SK-N-DZ (cell line): ENCODE data around the gene FANCI.
"Not testable (repeated sequence)": the region's sequence is repeated elsewhere in the genome, so short reads cannot be mapped to it uniquely, and the experiment has no call there.

ENCODE experiments used
- DNase-seq: peaks from one replicate; pipeline ENCODE4 v3.0.0-alpha.2; 2015; ENCODE audit warnings: low spot score

Gene FANCI

DNA sequence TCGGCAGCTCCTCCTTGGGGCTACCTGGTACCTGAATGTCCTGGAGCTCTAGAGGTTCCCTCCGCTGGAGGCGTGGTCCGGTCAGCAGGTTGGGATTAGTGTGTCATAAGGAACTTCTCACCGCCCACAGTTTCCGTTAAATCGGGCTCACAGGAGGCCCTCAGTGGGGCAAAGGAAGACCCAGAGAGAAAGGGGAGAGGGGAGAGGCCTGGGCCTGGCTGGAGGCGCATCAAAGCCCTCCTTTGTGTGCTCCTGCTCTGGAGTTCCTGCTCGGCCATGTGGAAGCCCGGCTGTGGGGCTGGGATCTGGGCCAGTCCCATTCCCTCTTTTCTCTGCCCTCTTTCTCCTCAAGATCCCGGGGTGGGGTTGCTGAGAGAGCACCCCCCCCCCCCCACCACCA lies 22.2 kb upstream of the FANCI start, which contains the start of gene RLBP1:
Gene RLBP1 (minus strand): TSS at position 37 of the 400 bp plus-strand sequence. CDS start 2,604 bp downstream, outside the sequence.
- no peak for DNase-seq

DNA sequence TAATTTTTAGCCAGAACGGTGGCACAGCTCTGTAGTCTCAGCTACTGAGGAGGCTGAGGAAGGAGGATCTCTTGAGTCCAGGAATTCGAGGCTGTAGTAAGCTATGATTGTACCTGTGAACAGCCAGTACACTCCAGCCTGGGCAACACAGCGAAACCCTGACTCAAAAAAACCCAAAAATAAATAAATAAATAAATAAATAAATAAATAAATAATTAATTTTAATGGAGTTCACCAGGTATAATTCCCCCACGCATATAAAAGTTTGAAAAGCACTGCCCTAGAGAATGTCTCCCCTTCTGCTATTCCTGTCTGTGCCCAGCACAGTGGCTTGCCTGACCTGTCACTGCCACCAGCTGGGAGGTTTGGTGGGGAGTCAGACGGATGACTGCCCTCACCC lies 18.2 kb upstream of the FANCI start:
- no peak for DNase-seq

DNA sequence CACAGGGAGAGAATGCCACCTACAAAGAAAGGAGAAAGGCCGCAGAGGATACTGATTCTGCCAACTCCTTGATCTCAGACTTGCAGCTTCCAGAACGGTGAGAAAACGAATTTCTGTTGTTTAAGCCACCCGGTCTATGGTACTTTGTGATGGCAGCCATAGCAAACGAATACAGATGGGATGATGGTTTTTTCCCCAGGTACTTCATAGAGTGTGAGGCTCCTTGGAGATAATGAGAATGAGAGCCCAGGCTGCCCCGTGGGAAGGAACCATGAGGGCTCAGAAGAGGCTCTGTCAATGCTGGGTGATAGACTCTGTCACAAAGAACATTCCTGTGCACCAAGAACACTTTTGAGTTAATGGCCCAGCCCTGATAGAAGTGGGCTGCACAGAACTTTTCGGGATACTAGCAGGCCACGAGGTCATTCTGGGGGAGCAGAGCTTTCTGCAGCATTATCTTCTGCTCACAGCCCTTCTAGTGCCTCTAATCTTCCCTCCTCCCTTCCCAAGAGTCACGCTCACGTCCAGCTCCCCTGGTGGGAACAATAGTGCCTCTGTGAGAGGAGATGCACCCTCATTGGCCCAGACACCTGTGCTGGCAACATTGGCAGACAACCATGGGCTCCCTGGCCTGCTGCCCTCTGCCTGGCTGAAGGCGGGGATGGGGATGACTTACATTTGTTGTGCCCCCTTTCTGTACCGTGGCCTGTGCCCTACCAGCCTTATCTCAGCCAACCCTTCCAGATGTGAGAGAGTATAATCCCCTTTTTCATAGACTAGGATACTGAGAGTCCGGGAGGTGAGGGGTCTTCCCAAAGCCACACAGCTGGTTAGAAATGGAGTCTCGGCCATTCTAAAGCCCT lies 17.2 kb upstream of the FANCI start:
- no peak for DNase-seq

DNA sequence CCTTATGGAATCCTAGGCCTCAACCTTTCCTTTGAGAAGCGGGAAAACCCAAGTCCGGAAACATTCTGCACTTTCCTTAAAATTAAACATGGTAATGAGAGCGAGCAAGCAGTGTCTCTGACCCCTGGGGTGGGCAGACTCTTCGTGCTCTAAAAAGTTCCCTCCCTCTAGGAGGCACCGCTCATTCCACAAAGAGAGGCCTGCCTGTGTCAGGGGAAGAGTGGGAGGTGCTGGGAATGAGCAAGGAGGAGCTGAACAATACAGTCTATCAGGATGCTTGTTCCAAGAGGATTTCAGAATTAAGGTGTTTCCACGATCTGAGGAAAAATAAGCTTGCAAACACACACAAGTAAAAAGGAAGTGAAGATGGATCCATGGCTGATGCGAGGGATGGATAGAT lies 16.4 kb upstream of the FANCI start:
- DNase-seq, result no peak

DNA sequence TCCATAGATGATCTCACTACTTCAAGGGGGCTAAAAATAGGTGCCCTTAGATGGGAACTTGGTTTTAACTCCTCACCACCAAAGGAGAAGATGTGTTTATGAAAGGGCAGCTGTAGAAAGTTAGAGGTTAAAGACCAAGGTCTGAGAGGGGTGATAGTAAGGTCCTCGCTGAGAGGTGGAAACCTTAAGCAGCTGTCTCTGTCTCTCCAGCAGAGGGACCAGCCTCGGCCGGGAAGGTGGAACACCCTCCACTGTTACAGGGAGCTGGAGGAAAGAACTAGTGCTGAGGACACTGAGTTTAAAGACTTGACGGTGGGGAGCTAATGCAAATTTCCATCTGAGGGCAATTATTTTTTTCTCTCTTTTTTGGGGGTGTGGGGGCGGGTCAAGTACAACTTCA lies 13.5 kb upstream of the FANCI start:
- no peak for DNase-seq

DNA sequence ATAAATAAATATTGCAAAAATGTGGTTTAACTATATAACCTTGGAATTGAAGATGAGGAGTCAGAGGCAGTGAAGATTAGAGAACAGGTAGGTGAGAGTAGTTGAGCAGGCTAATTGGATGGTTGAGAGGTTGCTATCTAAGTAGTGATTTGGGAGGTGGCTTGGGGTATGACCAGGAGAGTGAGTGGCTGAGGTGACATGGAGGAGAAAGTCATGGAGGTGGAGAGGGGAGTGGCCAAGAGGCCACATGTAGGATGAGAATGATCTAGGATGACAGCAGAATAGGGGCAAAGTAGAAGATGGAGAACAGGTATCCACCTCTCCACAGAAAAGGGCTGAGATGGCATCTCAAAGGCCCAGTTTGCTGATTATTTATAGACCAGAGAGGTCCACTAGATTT lies 11.9 kb upstream of the FANCI start:
- no peak for DNase-seq

DNA sequence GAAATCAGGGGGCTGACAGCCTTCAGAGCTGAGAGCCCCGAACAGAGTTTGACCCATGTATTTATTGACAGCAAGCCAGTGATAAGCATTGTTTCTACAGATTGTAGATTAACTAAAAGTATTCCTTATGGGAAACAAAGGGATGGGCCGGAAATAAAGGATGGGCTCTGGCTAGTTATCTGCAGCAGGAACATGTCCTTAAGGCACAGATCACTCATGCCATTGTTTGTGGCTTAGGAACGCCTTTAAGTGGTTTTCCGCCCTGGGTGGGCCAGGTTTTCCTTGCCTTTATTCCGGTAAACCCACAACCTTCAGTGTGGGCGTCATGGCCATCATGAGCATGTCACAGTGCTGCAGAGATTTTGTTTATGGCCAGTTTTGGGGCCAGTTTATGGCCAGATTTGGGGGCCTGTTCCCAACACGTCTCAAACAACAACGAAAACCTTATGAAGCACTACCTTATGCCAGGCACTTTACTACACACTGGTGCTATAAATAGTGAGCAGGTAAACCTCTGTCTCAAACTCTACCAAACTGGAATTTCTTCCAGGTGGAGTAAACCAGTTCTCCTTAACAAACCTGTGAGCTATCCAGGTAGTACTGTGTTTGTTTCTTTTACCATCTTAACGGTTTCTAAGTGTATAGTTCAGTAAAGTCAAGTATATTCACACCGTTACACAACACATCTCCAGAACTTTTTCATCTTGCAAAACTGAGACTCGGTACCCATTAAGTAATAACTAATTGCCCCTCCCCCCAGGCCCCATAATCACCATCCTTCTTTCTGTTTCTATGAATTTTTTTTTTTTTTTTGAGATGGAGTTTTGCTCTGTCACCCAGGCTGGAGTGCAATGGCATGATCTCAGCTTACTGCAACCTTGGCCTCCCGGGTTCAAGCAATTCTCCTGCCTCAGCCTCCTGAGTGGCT lies 3.6 kb upstream of the FANCI start:
- not testable (repeated sequence) for DNase-seq

DNA sequence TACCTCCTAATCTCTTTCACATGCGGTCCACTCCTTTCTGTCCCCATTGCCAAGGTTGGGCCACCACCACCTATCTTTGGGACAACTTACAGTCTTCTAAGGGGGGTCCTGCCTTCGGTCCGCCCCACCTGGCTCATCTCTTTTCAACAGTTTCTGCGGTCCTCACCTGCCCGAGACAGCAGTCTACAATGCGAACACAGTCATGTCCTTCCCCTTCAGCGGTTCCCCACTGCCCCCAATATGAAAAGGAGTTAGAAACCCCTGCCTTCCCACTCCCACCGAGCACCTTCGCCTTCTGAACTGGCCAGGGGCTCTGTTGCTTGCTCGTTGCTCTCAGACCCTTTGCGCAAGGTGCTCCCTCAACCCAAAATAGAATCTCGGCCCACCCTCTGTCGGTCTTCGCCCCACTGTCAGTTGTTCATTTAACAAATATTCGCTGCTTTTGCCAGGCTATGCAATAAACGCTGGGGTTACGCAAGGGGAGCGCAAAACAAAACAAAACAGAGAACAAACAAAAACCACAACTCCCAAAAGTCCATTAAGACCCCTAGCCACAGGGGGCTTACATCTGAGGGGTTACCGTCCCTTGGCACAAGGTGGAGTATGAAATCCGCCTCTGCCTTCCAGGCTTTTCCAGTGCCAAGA lies 611 bp upstream of the FANCI start:
- DNase-seq, result no peak

DNA sequence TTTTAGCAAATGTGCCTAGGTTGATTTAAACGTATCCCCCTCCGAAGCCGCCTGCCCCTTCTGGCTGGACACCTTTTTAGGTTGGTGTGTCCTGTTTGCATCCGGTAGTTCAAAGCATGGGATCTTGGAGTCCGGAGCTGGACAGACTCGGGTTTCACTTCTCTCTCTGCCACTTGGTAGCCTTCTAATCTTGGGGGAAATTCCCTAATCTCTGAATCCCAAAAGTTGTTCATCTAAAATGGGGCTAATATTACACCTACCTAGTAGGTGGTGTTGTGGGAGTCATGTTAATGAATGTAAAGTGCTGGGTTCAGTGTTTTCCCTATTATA lies 760 bp downstream of the FANCI start:
- no peak for DNase-seq

DNA sequence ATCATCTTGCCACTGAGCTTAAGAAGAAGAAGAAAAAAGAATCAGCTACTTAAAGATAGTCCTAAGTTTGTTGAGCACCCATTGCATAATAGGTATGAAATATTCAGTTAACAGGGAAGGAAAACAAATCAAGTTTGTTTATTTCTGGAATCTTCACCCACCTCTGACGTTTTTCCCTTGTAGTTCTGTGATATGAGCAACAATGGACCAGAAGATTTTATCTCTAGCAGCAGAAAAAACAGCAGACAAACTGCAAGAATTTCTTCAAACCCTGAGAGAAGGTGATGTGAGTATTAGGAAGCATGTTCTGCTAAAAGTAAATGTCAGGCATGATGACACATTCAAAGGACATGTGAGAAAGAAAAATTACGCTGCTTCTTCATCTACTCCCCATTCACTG lies 3.7 kb downstream of the FANCI start:
- DNase-seq, result no peak

DNA sequence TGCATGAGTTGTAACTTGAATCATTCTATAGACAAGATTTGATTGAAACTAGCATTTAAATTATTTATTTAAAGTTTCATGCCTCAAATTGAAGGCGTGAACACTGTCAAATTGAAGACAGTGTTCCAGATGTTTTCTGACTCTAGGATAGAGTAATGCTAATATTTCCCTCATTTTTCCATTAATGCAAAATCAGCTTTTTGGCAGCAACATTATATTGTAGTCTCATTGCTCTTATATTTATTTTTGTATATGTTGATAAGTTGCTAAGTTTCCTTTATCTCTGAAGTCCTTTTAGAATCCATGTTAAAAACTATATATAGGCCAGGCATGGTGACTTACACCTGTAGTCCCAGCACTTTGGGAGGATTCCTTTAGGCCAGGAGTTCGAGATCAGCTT lies 4.8 kb downstream of the FANCI start:
- DNase-seq, result no peak

DNA sequence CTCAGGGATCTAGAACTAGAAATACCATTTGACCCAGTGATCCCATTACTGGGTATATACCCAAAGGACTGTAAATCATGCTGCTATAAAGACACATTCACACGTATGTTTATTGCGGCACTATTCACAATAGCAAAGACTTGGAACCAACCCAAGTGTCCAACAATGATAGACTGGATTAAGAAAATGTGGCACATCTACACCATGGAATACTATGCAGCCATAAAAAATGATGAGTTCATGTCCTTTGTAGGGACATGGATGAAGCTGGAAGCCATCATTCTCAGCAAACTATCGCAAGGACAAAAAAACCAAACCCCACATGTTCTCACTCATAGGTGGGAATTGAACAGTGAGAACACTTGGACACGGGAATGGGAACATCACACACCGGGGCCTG lies 6.4 kb downstream of the FANCI start:
- DNase-seq, result not testable (repeated sequence)

DNA sequence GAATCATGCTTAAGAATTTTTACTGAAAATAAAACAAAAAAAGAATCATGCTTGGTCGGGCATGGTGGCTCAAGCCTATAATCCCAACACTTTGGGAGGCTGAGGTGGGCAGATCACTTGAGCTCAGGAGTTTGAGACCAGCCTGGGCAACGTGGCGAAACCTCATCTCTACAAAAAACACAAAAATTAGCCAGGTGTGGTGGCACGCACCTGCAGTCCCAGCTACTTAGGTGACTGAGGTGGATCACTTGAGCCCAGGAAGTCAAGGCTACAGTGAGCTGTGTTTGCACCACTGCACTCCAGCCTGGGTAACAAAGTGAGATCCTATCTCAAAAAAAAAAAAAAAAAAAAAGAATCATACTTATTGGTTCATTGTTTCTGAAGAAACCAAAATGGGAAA lies 33.5 kb downstream of the FANCI start:
- not testable (repeated sequence) for DNase-seq

DNA sequence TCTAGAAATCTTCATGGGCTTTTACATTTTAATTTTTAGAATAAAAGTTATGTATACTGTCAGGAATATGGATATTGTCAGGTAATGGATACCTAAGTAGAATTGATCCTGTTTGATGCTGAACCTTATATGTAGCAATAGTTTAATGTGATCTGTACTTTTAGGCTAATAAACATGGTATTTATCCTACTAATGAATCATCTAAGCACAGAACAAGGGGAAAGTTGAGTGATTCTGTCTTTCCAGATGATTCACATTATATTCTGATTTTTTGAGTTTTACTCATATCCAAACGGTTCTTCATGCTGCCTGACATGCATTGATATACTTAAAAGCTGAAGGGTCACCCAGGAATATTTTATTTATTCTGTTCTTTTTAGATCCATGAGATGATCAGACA lies 34.5 kb downstream of the FANCI start:
- DNase-seq, result no peak

DNA sequence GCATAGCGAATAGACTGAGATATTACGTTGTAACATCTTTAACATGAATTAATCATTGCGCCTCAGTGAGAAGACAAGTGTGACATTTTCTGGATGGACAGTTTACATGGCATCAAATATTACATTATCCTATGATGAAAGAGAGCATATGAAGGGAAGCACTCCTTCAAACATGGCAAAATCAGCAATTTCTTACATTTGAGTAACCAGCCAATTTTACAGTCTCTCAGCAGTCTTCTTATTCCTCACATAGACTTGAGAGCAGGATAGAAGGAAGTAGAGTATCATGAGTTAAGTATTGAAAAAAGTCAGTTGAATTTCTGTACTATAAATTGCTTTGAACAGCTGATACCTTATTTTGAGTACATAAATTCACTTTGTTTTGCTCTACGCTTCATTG lies 38.9 kb downstream of the FANCI start:
- no peak for DNase-seq

DNA sequence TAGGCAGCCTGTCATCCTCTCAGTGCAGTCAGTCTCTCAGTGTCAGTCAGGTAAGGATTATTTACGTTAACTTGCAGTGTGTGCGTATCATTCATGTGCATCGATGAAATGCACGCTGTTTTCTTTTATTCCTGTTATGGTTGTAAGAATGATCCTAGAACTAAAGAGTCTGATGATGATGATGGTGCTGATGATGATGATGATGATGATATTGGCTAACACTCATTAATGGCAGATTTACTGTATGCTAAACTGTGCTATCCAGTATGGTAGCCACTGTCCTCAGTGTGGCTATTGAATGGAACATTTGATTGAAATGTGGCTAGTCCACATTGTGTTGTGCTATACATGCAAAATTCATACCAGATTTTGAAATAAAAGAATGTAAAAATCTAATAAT lies 39.4 kb downstream of the FANCI start:
- DNase-seq, result no peak

DNA sequence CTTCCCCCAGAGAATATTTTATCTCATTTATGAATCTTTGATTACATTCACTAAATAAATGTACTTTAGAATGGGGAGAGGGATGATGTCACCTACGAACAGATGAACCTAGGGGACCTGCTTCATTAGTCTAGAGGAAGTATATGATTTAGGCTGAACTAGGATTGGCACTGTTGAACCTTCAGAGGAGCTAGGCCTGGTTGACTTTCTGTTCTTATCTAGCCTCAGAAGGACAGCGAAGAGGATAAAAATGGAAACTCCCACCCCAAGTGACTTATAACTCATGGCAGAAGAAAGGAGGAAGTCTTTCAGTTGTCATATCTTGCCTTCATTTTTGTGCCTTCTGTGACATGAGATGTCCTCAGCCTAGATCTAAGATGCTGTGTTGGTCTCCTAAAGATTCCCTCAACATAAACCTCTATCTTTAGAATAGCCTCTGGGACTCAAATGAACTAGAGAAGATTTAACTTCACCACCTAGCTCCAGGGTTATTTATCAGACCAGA lies 48.2 kb downstream of the FANCI start:
- no peak for DNase-seq

DNA sequence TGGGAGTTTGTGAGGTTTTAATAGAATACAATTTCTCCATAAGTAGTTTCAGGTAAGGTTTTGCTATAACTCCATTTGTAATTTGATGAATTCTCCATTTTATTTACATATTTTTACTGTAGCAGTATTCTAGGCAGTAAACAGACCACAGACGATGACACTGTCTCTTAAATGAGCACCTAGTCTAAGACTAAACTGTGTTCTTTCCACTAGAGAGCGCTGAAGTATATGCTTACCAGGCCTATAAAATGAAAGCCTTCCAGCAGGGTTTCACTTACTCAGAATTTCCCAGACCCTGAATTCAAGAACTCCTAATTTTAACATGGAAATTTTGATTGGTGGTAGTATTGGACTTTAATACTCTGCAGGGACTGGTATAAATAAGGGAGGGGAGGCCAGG lies 49.2 kb downstream of the FANCI start:
- DNase-seq, result no peak

DNA sequence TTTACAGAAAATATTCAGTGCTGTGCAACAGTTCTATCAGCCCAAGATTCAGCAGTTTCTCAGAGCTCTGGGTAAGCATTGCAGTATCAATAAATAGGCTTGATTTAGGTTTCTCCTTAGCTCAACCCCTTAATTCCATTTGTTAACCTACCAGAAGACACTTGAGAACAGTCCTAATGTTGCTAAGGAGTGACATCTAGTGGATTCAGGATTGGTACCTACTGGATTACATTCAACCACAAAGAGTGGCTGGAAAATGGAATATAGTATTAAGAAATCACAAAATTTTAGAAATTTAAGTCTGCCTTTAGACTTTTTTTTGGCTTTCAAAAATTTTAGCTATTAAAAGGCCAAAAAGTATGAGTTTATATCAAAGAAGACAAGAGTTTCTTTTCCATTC lies 56.1 kb downstream of the FANCI start:
- no peak for DNase-seq

DNA sequence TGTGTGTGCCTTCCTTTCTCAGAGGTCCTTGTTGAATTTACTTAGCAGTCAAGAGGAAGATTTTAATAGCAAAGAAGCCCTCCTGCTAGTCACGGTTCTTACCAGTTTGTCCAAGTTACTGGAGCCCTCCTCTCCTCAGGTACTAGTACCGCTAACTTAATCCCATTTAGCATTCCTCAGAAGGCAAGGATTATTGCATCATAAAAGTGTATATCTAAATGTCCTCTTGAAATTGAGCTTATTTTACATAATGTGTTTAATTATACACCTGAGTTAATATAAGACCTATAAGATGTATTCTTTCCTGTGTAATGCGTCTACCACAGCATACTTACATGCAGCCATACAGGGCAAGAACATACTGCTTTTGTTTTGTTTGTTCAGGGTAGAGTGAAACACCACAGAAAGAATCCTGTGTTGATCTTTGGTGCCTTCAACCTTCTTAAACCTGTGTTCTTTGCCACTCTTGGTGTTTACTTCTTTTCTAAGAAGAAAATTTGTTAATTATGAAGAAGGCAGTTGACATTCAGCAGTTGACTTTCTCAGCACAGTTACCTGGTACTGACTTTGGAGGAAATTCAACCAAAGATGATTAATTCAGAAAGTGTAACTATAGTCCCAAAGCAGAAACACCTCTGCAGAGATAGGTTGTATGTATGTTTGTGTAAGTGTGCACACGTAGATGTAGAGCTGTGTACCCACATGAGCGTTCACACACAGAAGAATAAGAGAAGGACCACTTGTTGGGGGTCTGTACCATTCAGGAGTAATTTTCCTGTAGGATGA lies 57.7 kb downstream of the FANCI start:
- no peak for DNase-seq

DNA sequence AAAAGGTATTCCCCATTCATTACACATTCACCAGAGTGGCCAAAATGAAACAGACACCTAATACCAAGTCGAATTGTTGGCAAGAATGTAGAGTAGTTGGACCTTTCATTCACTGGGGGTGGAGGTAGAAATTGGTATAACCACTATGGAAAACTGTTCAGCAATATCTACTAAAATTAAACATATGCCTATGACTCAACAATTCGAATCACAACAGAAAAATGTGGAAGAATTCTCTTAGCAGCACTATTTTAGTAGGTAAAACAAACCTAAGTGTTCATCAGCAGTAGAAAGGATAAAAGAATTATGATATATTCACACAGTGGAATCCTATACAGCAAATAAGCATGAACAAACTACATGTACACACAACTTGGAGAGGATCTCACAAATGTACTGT lies 60.2 kb downstream of the FANCI start:
- DNase-seq, result no peak
